Measurements from ENCODE around the gene PRKAR1B. TPM values are rescaled to one million over a fixed set of nuclear protein-coding genes. Genes with fewer than 3 reads are reported as not detected.

PRKAR1B gene
- total RNA-seq, 1 experiment from 2014 or later: 14.1 TPM

GRCh38 chr7:509426-510130 is 217.5 kb downstream of the PRKAR1B start:
- H3K9me2 ChIP-seq (ENCODE audit: insufficient read depth): no peaks in the 10 kb centered on the region
- no peak overlapping the region for H3K4me2 ChIP-seq (ENCODE audit: low read length)
- H3K27me3 ChIP-seq (ENCODE audit: insufficient read depth, low read length): no peaks in the 10 kb centered on the region
- H4K20me1 ChIP-seq (ENCODE audit: insufficient read depth): no peaks in the 10 kb centered on the region
- ChIA-PET RAD21 (ENCODE audit: low non-redundant PET in 1 of 2, low total read pairs in 2 of 2, uncharacterized antibody in 2 of 2, unreplicated experiment in 2 of 2) (no interaction called here), POLR2A (no interaction called here), CTCF (no interaction called here)
- intact Hi-C loops (cut with micrococcal nuclease): loop anchor here (10.0 kb wide), 1 partner anchor 185 kb away; no protein-coding TSS in a partner anchor
- TF ChIP-seq CEBPB (IDR thresholded peaks at IDR 0.05; ENCODE audit: low read depth) (no peak), TCF7L2 (IDR thresholded peaks at IDR 0.05; ENCODE audit: borderline replicate concordance, extremely low read depth, insufficient read depth, insufficient read length) (no peak), EGR1 (IDR thresholded peaks at IDR 0.05; ENCODE audit: low read depth) (no peak), POLR2A (IDR thresholded peaks at IDR 0.05; ENCODE audit: borderline replicate concordance, extremely low read depth, insufficient read depth, insufficient read length) (no peak), REST (IDR thresholded peaks at IDR 0.05; ENCODE audit: low read depth) (no peak), JUND (IDR thresholded peaks at IDR 0.05) (no peak), YY1 (IDR thresholded peaks at IDR 0.05; ENCODE audit: extremely low read depth, insufficient replicate concordance, low read depth, low read length) (no peak)
- no peaks in the 10 kb centered on the region; a peak in 2 of 4 replicates for H3K36me3 ChIP-seq (ENCODE audit: control insufficient read depth in 1 of 2, insufficient read depth in 2 of 2, low read length in 2 of 2)
- no peak overlapping the region for H3K4me3 ChIP-seq (replicated peaks in 1 of 2; ENCODE audit: low read depth in 1 of 2, low read length in 2 of 2)
- no TSS peak for BruUV-seq (replicated peaks)
- no peak overlapping the region for H3K27ac ChIP-seq (ENCODE audit: low read depth, low read length)
- peaks cover 0 to 5% of the 10 kb centered on the region in 2 experiments; a peak in 1 of 4 replicates for H3K4me1 ChIP-seq (ENCODE audit: control insufficient read depth in 1 of 2, insufficient read depth in 2 of 2, low read length in 2 of 2)
- DNase-seq (ENCODE audit: low read depth, low spot score) (no peak), ATAC-seq (no peak)
- H3K79me2 ChIP-seq (ENCODE audit: insufficient read depth, low read length): peaks cover 18% of the 10 kb centered on the region
- no peak overlapping the region for H3K9ac ChIP-seq (ENCODE audit: low read length)
- no peaks in the 10 kb centered on the region for H3K9me3 ChIP-seq (ENCODE audit: control insufficient read depth in 1 of 2, insufficient read depth in 1 of 2, low read depth in 1 of 2, low read length in 2 of 2)
- H2AFZ ChIP-seq (ENCODE audit: low read depth, low read length, poor library complexity, severe bottlenecking): no peak overlapping the region

Measured in HCT116 (cell line).